ENCODE measurements around the gene ERVK3-1. TPM values are rescaled to one million over a fixed set of nuclear protein-coding genes. Genes with fewer than 3 reads are reported as not detected.
A peak's percentile ranks its signal among the peaks of the same experiment; 100 is the strongest.
"Not testable (repeated sequence)": the region's sequence is repeated elsewhere in the genome, so short reads cannot be mapped to it uniquely, and the experiment has no call there.

Gene ERVK3-1
- 28.7 and 36.2 TPM in 2 replicates for total RNA-seq
- long read RNA-seq, transcript ERVK3-1-201 (4 exons, 1,469 nt) = major isoform, 90 of 122 reads
- long read RNA-seq, transcript ERVK3-1-202 (4 exons, 922 nt) = minor isoform, 5 of 122 reads
- long read RNA-seq, transcript ERVK3-1-203 (2 exons, 616 nt) = minor isoform, 13 of 122 reads
- long read RNA-seq, partial matches to known transcripts = 2 of 122 reads
- long read RNA-seq, other reads (novel, unspliced or antisense) = 11 of 122 reads

DNA sequence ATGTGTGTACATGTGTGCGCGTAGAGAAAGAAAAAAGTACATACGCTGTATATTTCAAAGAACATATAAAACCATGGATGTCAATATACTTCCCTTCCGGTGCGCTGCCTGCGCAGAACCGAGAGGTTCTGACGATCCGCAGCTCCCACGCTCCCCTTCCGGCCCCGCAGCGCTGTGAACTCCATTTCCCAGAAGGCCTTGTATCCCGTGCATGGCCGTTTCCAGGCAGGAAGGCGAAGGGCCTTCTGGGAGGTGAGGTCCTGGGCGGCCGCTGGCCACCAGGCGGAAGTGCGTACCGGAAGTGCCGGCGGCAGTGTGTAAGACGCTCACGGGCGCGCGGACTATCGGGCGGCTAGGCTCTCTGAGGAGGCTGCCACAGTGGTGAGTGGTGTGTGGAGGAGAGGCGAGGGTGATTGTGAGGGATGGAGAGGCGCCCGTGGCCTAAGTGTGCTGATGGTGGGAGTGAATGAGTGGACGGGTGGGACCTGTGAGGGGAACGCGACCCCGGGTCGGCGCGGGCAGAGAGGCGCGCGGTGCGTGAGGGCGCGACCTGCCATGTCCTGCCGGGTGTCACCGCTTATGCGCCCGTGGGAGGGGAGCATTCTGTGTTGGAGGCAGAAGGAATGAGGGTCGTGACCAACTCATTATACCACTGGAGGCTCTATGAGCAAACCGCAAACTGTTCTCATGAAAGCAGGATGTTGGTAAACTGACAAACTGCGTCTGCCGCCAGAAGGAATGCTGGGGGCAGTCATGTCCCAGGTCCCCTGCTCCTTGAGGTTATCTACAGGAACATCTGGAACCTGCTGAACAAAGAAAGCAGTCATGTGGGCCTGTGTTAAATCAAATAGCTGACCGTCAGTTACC is at the start of gene ERVK3-1:
TSS of gene ERVK3-1 (plus strand) at position 313 of the 867 bp plus-strand sequence. CDS start 6,792 bp downstream, outside the sequence.
- DNase-seq (ENCODE audit: extremely low spot score, unreplicated experiment) = peak; percentile 97
- Mint-ChIP-seq H3K9me3 (ENCODE audit: unreplicated experiment) (no peaks in the 10 kb centered on the region), H3K4me3 (ENCODE audit: unreplicated experiment) (peak within 1 kb of the TSS; percentile 100), H3K27me3 (ENCODE audit: unreplicated experiment) (no peaks in the 10 kb centered on the region), H3K27ac (ENCODE audit: unreplicated experiment) (peak within 1 kb of the TSS; percentile 99), H3K4me1 (ENCODE audit: unreplicated experiment) (peaks cover 22% of the 10 kb centered on the region), H3K36me3 (ENCODE audit: unreplicated experiment) (peaks cover 54% of the 10 kb centered on the region)
- TF ChIP-seq, protein P1, sequence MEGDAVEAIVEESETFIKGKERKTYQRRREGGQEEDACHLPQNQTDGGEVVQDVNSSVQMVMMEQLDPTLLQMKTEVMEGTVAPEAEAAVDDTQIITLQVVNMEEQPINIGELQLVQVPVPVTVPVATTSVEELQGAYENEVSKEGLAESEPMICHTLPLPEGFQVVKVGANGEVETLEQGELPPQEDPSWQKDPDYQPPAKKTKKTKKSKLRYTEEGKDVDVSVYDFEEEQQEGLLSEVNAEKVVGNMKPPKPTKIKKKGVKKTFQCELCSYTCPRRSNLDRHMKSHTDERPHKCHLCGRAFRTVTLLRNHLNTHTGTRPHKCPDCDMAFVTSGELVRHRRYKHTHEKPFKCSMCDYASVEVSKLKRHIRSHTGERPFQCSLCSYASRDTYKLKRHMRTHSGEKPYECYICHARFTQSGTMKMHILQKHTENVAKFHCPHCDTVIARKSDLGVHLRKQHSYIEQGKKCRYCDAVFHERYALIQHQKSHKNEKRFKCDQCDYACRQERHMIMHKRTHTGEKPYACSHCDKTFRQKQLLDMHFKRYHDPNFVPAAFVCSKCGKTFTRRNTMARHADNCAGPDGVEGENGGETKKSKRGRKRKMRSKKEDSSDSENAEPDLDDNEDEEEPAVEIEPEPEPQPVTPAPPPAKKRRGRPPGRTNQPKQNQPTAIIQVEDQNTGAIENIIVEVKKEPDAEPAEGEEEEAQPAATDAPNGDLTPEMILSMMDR (IDR thresholded peaks at IDR 0.05) = no peak

- H3K36me3 Mint-ChIP-seq (ENCODE audit: unreplicated experiment) = peaks cover 93% of the 10 kb centered on the region
- H3K9me3 Mint-ChIP-seq (ENCODE audit: unreplicated experiment) = peaks cover 38% of the 10 kb centered on the region
- not testable (repeated sequence) for H3K4me1 Mint-ChIP-seq (ENCODE audit: unreplicated experiment); H3K4me3 Mint-ChIP-seq (ENCODE audit: unreplicated experiment); H3K27me3 Mint-ChIP-seq (ENCODE audit: unreplicated experiment); DNase-seq (ENCODE audit: extremely low spot score, unreplicated experiment); H3K27ac Mint-ChIP-seq (ENCODE audit: unreplicated experiment)
Measured at GRCh38 chr19:58258259-58258658, 46.9 kb upstream of the ERVK3-1 start.

- Mint-ChIP-seq H3K4me3 (ENCODE audit: unreplicated experiment) (no peak overlapping the region), H3K36me3 (ENCODE audit: unreplicated experiment) (peaks cover 81% of the 10 kb centered on the region)
- no peak for DNase-seq (ENCODE audit: extremely low spot score, unreplicated experiment)
Measured at GRCh38 chr19:58261600-58261967, 43.6 kb upstream of the ERVK3-1 start.

DNA sequence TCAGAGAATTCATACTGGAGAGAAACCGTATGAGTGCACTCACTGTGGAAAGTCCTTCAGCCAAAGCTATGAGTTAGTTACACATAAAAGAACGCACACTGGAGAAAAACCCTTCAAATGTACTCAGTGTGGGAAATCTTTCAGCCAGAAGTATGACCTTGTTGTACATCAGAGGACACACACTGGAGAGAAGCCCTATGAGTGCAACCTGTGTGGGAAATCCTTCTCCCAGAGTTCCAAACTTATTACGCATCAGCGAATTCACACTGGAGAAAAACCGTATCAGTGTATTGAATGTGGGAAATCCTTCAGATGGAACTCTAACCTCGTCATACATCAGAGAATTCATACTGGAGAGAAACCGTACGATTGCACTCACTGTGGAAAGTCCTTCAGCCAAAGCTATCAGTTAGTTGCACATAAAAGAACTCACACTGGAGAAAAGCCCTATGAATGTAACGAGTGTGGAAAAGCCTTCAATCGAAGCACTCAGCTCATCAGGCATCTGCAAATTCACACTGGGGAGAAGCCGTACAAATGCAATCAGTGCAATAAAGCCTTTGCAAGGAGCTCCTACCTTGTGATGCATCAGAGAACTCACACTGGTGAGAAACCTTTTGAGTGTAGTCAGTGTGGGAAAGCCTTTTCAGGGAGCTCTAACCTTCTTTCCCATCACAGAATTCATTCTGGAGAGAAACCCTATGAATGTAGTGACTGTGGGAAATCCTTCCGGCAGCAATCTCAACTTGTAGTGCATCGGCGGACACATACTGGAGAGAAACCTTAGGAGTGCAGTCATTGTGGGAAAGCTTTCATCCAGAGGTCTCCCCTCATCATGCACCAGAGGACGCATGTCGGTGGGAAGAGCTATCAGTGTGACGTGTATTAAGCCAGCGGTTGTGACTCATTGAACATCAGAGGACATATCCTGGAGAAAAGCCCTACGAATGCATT is 42.9 kb upstream of the ERVK3-1 start:
- peaks cover 24% of the 10 kb centered on the region for H3K9me3 Mint-ChIP-seq (ENCODE audit: unreplicated experiment)
- H3K4me3 Mint-ChIP-seq (ENCODE audit: unreplicated experiment) = no peak overlapping the region
- TF ChIP-seq, protein P1 (IDR thresholded peaks at IDR 0.05) = no peak
- DNase-seq (ENCODE audit: extremely low spot score, unreplicated experiment) = no peak
- H3K36me3 Mint-ChIP-seq (ENCODE audit: unreplicated experiment) = peaks cover 78% of the 10 kb centered on the region
- H3K27ac Mint-ChIP-seq (ENCODE audit: unreplicated experiment) = no peak overlapping the region
- H3K4me1 Mint-ChIP-seq (ENCODE audit: unreplicated experiment) = no peaks in the 10 kb centered on the region
- H3K27me3 Mint-ChIP-seq (ENCODE audit: unreplicated experiment) = no peaks in the 10 kb centered on the region

More at GRCh38 chr19:58261600-58261967, 43.6 kb upstream of the ERVK3-1 start:
- Mint-ChIP-seq H3K4me1 (ENCODE audit: unreplicated experiment) (no peaks in the 10 kb centered on the region), H3K27ac (ENCODE audit: unreplicated experiment) (no peak overlapping the region), H3K27me3 (ENCODE audit: unreplicated experiment) (no peaks in the 10 kb centered on the region), H3K9me3 (ENCODE audit: unreplicated experiment) (peaks cover 25% of the 10 kb centered on the region)
- TF ChIP-seq, protein P1 (IDR thresholded peaks at IDR 0.05) = no peak

DNA sequence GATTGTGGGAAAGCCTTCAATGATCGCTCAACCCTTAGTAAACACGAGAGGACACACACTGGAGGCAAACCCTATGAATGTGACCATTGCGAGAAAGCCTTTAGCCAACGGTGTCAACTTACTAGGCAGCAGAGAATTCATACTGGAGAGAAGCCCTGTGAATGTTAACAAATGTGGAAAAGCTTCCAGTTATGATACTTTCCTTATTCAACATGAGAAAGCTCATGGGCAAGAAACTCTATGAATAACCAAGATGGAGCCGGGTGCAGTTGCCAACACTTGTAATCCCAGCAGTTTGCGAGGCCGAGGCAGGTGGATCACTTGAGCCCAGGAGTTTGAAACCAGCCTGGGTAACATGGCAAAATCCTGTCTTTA is 42.3 kb upstream of the ERVK3-1 start:
- H3K9me3 Mint-ChIP-seq (ENCODE audit: unreplicated experiment) = peaks cover 17% of the 10 kb centered on the region

More for the DNA sequence above, 42.3 kb upstream of the ERVK3-1 start:
- Mint-ChIP-seq H3K27ac (ENCODE audit: unreplicated experiment) (no peak overlapping the region), H3K36me3 (ENCODE audit: unreplicated experiment) (peaks cover 71% of the 10 kb centered on the region), H3K4me1 (ENCODE audit: unreplicated experiment) (no peaks in the 10 kb centered on the region), H3K4me3 (ENCODE audit: unreplicated experiment) (no peak overlapping the region), H3K27me3 (ENCODE audit: unreplicated experiment) (no peaks in the 10 kb centered on the region)
- DNase-seq (ENCODE audit: extremely low spot score, unreplicated experiment) = no peak
- TF ChIP-seq, protein P1 (IDR thresholded peaks at IDR 0.05) = no peak

Measured in osteocyte (in vitro differentiated cells).